Heart left ventricle (tissue), 16 donors: Measurements from ENCODE around the gene ANKRD11. TPM values are rescaled to one million over a fixed set of nuclear protein-coding genes. Genes with fewer than 3 reads are reported as not detected.

Experiments used
- ATAC-seq, 4 donors: fragments of 200-7000 bp; cut with Tn5 transposase; one replicate each; pipeline ENCODE4 v1.9.1; 2020 to 2022; ENCODE audit warnings: moderate library complexity in 4 of 4, mild to moderate bottlenecking in 3 of 4, moderate number of reproducible peaks in 1 of 4
- DNase-seq, 5 donors: peaks; one replicate each; pipeline ENCODE4 v3.0.0-alpha.2; 2020
- H3K27ac ChIP-seq, 12 donors: fragments of 200-600 bp; sonication (generic) in 4 of 12; one replicate each; pipeline versions ENCODE4 v1.5.0 to v1.8.0; 2016 to 2022; ENCODE audit warnings: mild to moderate bottlenecking in 2 of 12
- H3K27me3 ChIP-seq, 9 donors: fragments of 200-600 bp; sonication (generic) in 2 of 9; one replicate each; pipeline versions ENCODE4 v1.5.1 to v1.8.0; 2016 to 2022; ENCODE audit warnings: mild to moderate bottlenecking in 3 of 9
- H3K36me3 ChIP-seq, 9 donors: fragments of 200-600 bp; sonication (generic) in 2 of 9; one replicate each; pipeline versions ENCODE4 v1.5.0 to v1.8.0; 2018 to 2022; ENCODE audit warnings: mild to moderate bottlenecking in 2 of 9
- H3K4me1 ChIP-seq, 12 donors: fragments of 200-600 bp; sonication (generic) in 4 of 12; one replicate each; pipeline versions ENCODE4 v1.5.0 to v1.8.0; 2016 to 2022; ENCODE audit warnings: mild to moderate bottlenecking in 3 of 12
- H3K4me3 ChIP-seq, 12 donors: fragments of 200-600 bp; sonication (generic) in 4 of 12; one replicate each; pipeline versions ENCODE4 v1.5.0 to v1.8.0; 2017 to 2022; ENCODE audit warnings: mild to moderate bottlenecking in 9 of 12, moderate library complexity in 4 of 12
- H3K9me3 ChIP-seq, 12 donors: fragments of 200-600 bp; sonication (generic) in 4 of 12; one replicate each; pipeline versions ENCODE4 v1.5.0 to v1.8.0; 2016 to 2022; ENCODE audit warnings: mild to moderate bottlenecking in 1 of 12
- CTCF ChIP-seq, 12 donors: fragments of 200-600 bp; sonication (generic) in 4 of 12; IDR thresholded peaks; one replicate each; pipeline versions ENCODE4 v1.5.0 to v1.8.0; 2018 to 2022; ENCODE audit warnings: antibody characterized with exemption in 12 of 12, mild to moderate bottlenecking in 5 of 12
- POLR2A ChIP-seq, 2 donors: fragments of 450-650 bp; IDR thresholded peaks; one replicate each; pipeline ENCODE4 v1.6.1; 2017; ENCODE audit warnings: antibody characterized with exemption in 2 of 2, mild to moderate bottlenecking in 2 of 2, moderate library complexity in 2 of 2
- WGBS, 4 donors: extraction: QIAGEN DNeasy Blood & Tissue Kit in 2 of 4; methylation state at CpG; one replicate each; pipeline versions ENCODE4 v1.1.5 to v1.1.7; 2013 to 2018; 5-methylcytosine and 5-hydroxymethylcytosine counted together
- intact Hi-C, 10 donors: fragments of 100-400 bp; cut with DNase I; formaldehyde crosslinking; loops; one replicate each; pipeline versions ENCODE4 v1.11.1 to v1.14.2; 2022
- polyA plus RNA-seq, 2 donors: library from polyadenylated mRNA; stranded (reverse); fragments of 200-250 nt; gene quantifications; one replicate each; pipeline ENCODE4 v1.2.3, GENCODE V29; 2013
- total RNA-seq, 9 donors: library from RNA; depleted of rRNA in 2 of 9; stranded (reverse); fragments of >200 nt in 2 of 9; fragmentation: NEBNext Ultra II Directional in 3 of 9; extraction: Animal tissue kit (Norgen Biotek cat#: 25700) in 3 of 9; gene quantifications; one replicate each; pipeline versions ENCODE4 v1.1.0 to v1.2.4, GENCODE V29; 2016 to 2023
- donor health status: ischemic (EF 13 %, LVEDD 7.1; RV severe dilation, severe dysfunction).
- donor health status: healthy with polysubstance abuse.
- donor health status: DM: no; HTN: yes; CAD: no.
- donor health status: DM: no; HTN: no; CAD: no.
- donor health status: ischemic (EF 25% LVEDD 6.9; RV normal size, moderate dysfunction).
- donor health status: ischemic (EF 25% LVEDD 5.7; RV mildly dilated, moderate dysfunction).
- donor health status: healthy.
- donor health status: DM: yes; HTN: yes; CAD: no.
- donor health status: ischemic (EF 35%, LVEDD 5.7; RV mildly dilated, moderate dysfunction).
- donor health status: nonischemic (EF 11% LVEDD 7.7; RV severe dilation, severe dysfunction).
- donor health status: DM: yes; HTN: yes; CAD: no.
- donor health status: PGD.
- donor health status: ischemic (EF 29% LVEDD 5.4; RV normal size, mild dysfunction).
- donor health status: nonischemic (EF 23%, LVEDD 6.1; RV moderate dilation, normal function).

The ANKRD11 gene
- total and polyA plus RNA-seq, 11 donors, result 53.6 to 123 (median 67.7) TPM

GRCh38 chr16:89452241-89452640, 38.1 kb downstream of the ANKRD11 start:
- ATAC-seq (no peak), DNase-seq (no peak)
- TF ChIP-seq POLR2A (IDR thresholded peaks at IDR 0.05), result no peak
- no peak for TF ChIP-seq CTCF (IDR thresholded peaks at IDR 0.05)
- Histone ChIP-seq H3K4me1 (peaks cover 7 to 87% (median 60%) of the 10 kb centered on the region in 12 donors), H3K27me3 (no peaks in the 10 kb centered on the region), H3K4me3 (no peak overlapping the region), H3K36me3 (no peaks in the 10 kb centered on the region), H3K9me3 (no peaks in the 10 kb centered on the region), H3K27ac (no peak overlapping the region)
- intact Hi-C loops, result loop anchor here in 1 of 10 donors (5.0 kb wide), 1 partner anchor 35 kb away; no protein-coding TSS in a partner anchor
- 86 to 93% (median 89%) methylated on average over 4 of the region's 4 CpGs for WGBS, 4 donors

GRCh38 chr16:89450537-89450936, 39.8 kb downstream of the ANKRD11 start:
- H3K27me3 ChIP-seq, result no peaks in the 10 kb centered on the region
- H3K4me3 ChIP-seq, result no peak overlapping the region
- intact Hi-C loops, result loop anchor here in 1 of 10 donors (5.0 kb wide), 1 partner anchor 37 kb away; no protein-coding TSS in a partner anchor
- no peak overlapping the region for H3K27ac ChIP-seq
- peaks cover 10 to 94% (median 76%) of the 10 kb centered on the region in 12 donors for H3K4me1 ChIP-seq
- ATAC-seq (no peak), DNase-seq (no peak)
- no peaks in the 10 kb centered on the region for H3K36me3 ChIP-seq
- H3K9me3 ChIP-seq, result no peaks in the 10 kb centered on the region
- no peak for TF ChIP-seq CTCF (IDR thresholded peaks at IDR 0.05)
- no peak for TF ChIP-seq POLR2A (IDR thresholded peaks at IDR 0.05)
- 93 to 97% (median 95%) methylated on average over 5 of the region's 5 CpGs for WGBS, 4 donors

- H3K27me3 ChIP-seq, result no peaks in the 10 kb centered on the region
- no peaks in the 10 kb centered on the region for H3K36me3 ChIP-seq
- H3K4me3 ChIP-seq, result no peak overlapping the region
- no peak overlapping the region for H3K27ac ChIP-seq
- H3K4me1 ChIP-seq, result peaks cover 10 to 97% (median 81%) of the 10 kb centered on the region in 12 donors
- no peak for ATAC-seq
- no peak for DNase-seq
- WGBS, 4 donors, result 70 to 82% (median 79%) methylated on average over 3 of the region's 3 CpGs
- TF ChIP-seq CTCF (IDR thresholded peaks at IDR 0.05) (no peak), POLR2A (IDR thresholded peaks at IDR 0.05) (no peak)
- intact Hi-C loops, result loop anchor here in 3 of 10 donors (5.0 kb wide), 2 partner anchors 32 to 37 kb away; no protein-coding TSS in a partner anchor
- H3K9me3 ChIP-seq, result no peaks in the 10 kb centered on the region
Measured at GRCh38 chr16:89449726-89450335, 40.5 kb downstream of the ANKRD11 start.

DNA sequence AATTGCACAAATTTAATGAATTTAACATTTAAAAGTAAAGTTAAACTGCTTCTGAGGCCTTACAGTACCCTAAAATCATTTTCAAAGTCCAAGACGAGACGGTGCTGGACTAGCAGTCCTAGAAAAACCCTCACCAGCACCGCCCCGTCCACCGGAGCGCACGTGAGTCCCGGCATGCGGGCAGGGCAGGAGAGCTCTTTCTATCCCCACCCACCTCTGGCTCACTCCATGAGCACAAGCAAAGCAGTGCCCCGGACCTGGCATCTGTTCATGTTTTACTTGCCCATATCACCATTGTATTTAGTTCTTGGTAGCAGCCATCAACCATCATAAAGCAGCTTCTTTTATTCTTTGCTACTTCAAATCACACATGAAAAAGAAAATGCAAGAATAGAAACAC, 41.7 kb downstream of the ANKRD11 start:
- no peaks in the 10 kb centered on the region for H3K36me3 ChIP-seq
- H3K4me3 ChIP-seq, result no peak overlapping the region
- peak; percentile 62 to 82 (median 75) for ATAC-seq
- H3K27me3 ChIP-seq, result no peaks in the 10 kb centered on the region
- no peak overlapping the region for H3K27ac ChIP-seq
- TF ChIP-seq POLR2A (IDR thresholded peaks at IDR 0.05), result no peak
- TF ChIP-seq CTCF (IDR thresholded peaks at IDR 0.05), result no peak
- H3K4me1 ChIP-seq, result peaks cover 8 to 100% (median 85%) of the 10 kb centered on the region in 12 donors
- no peaks in the 10 kb centered on the region for H3K9me3 ChIP-seq
- intact Hi-C loops, result loop anchor here in 2 of 10 donors (5.0 kb wide), 1 partner anchor 34 kb away; no protein-coding TSS in a partner anchor
- peak in 4 of 5 donors; percentile 48 to 79 (median 61) for DNase-seq
- 55 to 65% (median 59%) methylated on average over 10 of the region's 10 CpGs for WGBS, 4 donors
